ENCODE measurements around the gene RBM28. TPM values are rescaled to one million over a fixed set of nuclear protein-coding genes. Genes with fewer than 3 reads are reported as not detected.

Gene RBM28
- total and polyA plus RNA-seq, 10 of the 15 experiments (the other 5 are each of a cell fraction or from before 2014, with no cell fraction given) = 14.3 to 50.4 (median 32.8) TPM

DNA sequence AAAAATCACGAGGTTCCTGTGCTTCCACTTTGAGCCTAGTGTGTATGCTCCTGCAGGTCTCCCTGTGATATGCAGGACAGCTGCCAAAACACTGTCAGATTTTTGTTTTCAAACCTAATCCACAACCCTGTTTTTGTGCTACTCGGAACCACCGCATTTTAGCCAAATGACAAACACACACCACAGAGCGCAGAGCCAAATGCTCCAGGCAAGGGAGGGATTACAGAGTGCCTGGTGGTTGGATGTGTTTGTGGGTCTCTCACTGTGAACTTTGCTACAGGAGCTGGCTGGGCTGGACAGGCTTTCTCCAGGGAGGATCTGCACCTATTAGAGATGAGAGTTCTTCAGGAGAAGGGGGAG, 5.7 kb upstream of the RBM28 start:
- in situ Hi-C loops (cut with MboI) = no loop called here
- intact Hi-C loops (cut with micrococcal nuclease; ENCODE audit: unreplicated experiment) = no loop called here
- no TSS peak for BruUV-seq (replicated peaks)

More for the DNA sequence above, 5.7 kb upstream of the RBM28 start:
- no peak for FAIRE-seq
- DNase-seq (ENCODE audit: low read depth, low spot score) = no peak
- Histone ChIP-seq H3K36me3 (ENCODE audit: control insufficient read depth in 2 of 2, insufficient read depth in 2 of 2, low read length in 1 of 2) (no peaks in the 10 kb centered on the region), H3K79me2 (ENCODE audit: control insufficient read depth, insufficient read depth, low read length) (no peaks in the 10 kb centered on the region), H3K27me3 (replicated peaks in 1 of 2; ENCODE audit: control insufficient read depth in 2 of 2, insufficient read depth in 2 of 2, low read length in 1 of 2) (peaks cover 0 to 8% of the 10 kb centered on the region in 2 experiments; a peak in 3 of 4 replicates), H3K9me3 (replicated peaks; ENCODE audit: control insufficient read depth, insufficient read depth, low read length) (no peaks in the 10 kb centered on the region), H2AFZ (ENCODE audit: control insufficient read depth, low read depth, low read length) (no peak overlapping the region), H3K4me1 (ENCODE audit: control insufficient read depth, insufficient read depth, low read length) (no peaks in the 10 kb centered on the region), H3K4me2 (ENCODE audit: control insufficient read depth, insufficient read depth) (no peak overlapping the region), H3K27ac (ENCODE audit: control insufficient read depth, insufficient read depth) (no peak overlapping the region), H3K9ac (ENCODE audit: control insufficient read depth, insufficient read depth, low read length) (no peak overlapping the region), H4K20me1 (ENCODE audit: control insufficient read depth, insufficient read depth) (no peaks in the 10 kb centered on the region), H3K4me3 (no peak overlapping the region)
- ATAC-seq = no peak
- ChIA-PET CTCF (no interaction called here), RAD21 (ENCODE audit: unreplicated experiment) (interaction anchor here (2.9 kb wide), 1 partner anchor 37 kb away, joined by 24 read pairs; no protein-coding TSS in a partner anchor), SMC1A (ENCODE audit: uncharacterized antibody, unreplicated experiment) (no interaction called here), POLR2A (interaction anchor here (0.6 kb wide), 1 partner anchor 122 kb away, joined by 4 read pairs; no protein-coding TSS in a partner anchor)
- WGBS (ENCODE audit: insufficient coverage, insufficient replicate concordance, low lambda C conversion rate, missing lambda C conversion rate) = 24% methylated on average over 4 of the region's 4 CpGs
- no peak for TF ChIP-seq IKZF2 (IDR thresholded peaks at IDR 0.05)
- TF ChIP-seq ZNF384 (IDR thresholded peaks at IDR 0.05; ENCODE audit: borderline replicate concordance, low read depth, low read length) = no peak
- no peak for TF ChIP-seq MEF2B (IDR thresholded peaks at IDR 0.05; ENCODE audit: partially characterized antibody, poor library complexity, severe bottlenecking)
- no peak for TF ChIP-seq CREM (IDR thresholded peaks at IDR 0.05; ENCODE audit: low read depth)
- TF ChIP-seq, protein P1, sequence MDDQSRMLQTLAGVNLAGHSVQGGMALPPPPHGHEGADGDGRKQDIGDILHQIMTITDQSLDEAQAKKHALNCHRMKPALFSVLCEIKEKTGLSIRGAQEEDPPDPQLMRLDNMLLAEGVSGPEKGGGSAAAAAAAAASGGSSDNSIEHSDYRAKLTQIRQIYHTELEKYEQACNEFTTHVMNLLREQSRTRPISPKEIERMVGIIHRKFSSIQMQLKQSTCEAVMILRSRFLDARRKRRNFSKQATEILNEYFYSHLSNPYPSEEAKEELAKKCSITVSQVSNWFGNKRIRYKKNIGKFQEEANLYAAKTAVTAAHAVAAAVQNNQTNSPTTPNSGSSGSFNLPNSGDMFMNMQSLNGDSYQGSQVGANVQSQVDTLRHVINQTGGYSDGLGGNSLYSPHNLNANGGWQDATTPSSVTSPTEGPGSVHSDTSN (IDR thresholded peaks at IDR 0.05; ENCODE audit: insufficient replicate concordance, low read depth, low read length) = no peak
- no peak for TF ChIP-seq SREBF2 (IDR thresholded peaks at IDR 0.05; ENCODE audit: low read length)
- no peak for TF ChIP-seq SMAD5 (IDR thresholded peaks at IDR 0.05; ENCODE audit: low read depth)
- TF ChIP-seq IRF4 (IDR thresholded peaks at IDR 0.05; ENCODE audit: low read depth, low read length) = no peak
- no peak for TF ChIP-seq MYB (IDR thresholded peaks at IDR 0.05; ENCODE audit: borderline replicate concordance, low read depth, low read length)
- no peak for TF ChIP-seq NR2C1 (IDR thresholded peaks at IDR 0.05)
- TF ChIP-seq RB1 (IDR thresholded peaks at IDR 0.05; ENCODE audit: borderline replicate concordance) = no peak
- TF ChIP-seq TBL1XR1 (IDR thresholded peaks at IDR 0.05; ENCODE audit: low read depth, low read length) = no peak
- no peak for TF ChIP-seq HDAC6 (IDR thresholded peaks at IDR 0.05; ENCODE audit: unreplicated experiment)
- no peak for TF ChIP-seq SRF (IDR thresholded peaks at IDR 0.05; ENCODE audit: low read depth in 2 of 2, low read length in 2 of 2)
- TF ChIP-seq, protein P2, sequence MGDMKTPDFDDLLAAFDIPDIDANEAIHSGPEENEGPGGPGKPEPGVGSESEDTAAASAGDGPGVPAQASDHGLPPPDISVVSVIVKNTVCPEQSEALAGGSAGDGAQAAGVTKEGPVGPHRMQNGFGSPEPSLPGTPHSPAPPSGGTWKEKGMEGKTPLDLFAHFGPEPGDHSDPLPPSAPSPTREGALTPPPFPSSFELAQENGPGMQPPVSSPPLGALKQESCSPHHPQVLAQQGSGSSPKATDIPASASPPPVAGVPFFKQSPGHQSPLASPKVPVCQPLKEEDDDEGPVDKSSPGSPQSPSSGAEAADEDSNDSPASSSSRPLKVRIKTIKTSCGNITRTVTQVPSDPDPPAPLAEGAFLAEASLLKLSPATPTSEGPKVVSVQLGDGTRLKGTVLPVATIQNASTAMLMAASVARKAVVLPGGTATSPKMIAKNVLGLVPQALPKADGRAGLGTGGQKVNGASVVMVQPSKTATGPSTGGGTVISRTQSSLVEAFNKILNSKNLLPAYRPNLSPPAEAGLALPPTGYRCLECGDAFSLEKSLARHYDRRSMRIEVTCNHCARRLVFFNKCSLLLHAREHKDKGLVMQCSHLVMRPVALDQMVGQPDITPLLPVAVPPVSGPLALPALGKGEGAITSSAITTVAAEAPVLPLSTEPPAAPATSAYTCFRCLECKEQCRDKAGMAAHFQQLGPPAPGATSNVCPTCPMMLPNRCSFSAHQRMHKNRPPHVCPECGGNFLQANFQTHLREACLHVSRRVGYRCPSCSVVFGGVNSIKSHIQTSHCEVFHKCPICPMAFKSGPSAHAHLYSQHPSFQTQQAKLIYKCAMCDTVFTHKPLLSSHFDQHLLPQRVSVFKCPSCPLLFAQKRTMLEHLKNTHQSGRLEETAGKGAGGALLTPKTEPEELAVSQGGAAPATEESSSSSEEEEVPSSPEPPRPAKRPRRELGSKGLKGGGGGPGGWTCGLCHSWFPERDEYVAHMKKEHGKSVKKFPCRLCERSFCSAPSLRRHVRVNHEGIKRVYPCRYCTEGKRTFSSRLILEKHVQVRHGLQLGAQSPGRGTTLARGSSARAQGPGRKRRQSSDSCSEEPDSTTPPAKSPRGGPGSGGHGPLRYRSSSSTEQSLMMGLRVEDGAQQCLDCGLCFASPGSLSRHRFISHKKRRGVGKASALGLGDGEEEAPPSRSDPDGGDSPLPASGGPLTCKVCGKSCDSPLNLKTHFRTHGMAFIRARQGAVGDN (IDR thresholded peaks at IDR 0.05) = no peak
- no peak for TF ChIP-seq DPF2 (IDR thresholded peaks at IDR 0.05)
